Naive thymus-derived CD4-positive, alpha-beta T cell (primary cell): ENCODE data around the gene MARK3. TPM values are rescaled to one million over a fixed set of nuclear protein-coding genes. Genes with fewer than 3 reads are reported as not detected.

Experiments
- ATAC-seq: fragments of 150-1000 bp; cut with Tn5 transposase; 2 replicates; pipeline ENCODE4 v1.10.0; 2021; ENCODE audit warnings: mild to moderate bottlenecking, moderate library complexity
- CTCF ChIA-PET: fragments of 350-600 bp; sonication (Branson Sonifier 250); formaldehyde crosslinking; loops from one replicate; lab custom pipeline; 2021; ENCODE audit warnings: antibody characterized with exemption; lab: Charles Lee
- POLR2A ChIA-PET: fragments of 350-600 bp; sonication (Branson Sonifier 250); formaldehyde crosslinking; loops from one replicate; lab custom pipeline; 2021; ENCODE audit warnings: antibody characterized with exemption, inconsistent platforms; lab: Charles Lee
- DNase-seq, 9 donors: peaks; one replicate each; pipeline versions ENCODE4 v3.0.0 to v3.0.0-alpha.2; 2020 to 2022; ENCODE audit warnings: mixed read lengths in 1 of 9
- H3K27ac ChIP-seq: one replicate; pipeline ENCODE4 v1.7.0; 2013; ENCODE audit warnings: mild to moderate bottlenecking, low read depth, low read length, moderate library complexity
- H3K27me3 ChIP-seq, 2 donors: one replicate each; pipeline ENCODE4 v1.7.0; 2013; ENCODE audit warnings: low read length in 2 of 2, mild to moderate bottlenecking in 2 of 2, moderate library complexity in 2 of 2; ENCODE audit not compliant: control insufficient read depth in 2 of 2, insufficient read depth in 2 of 2
- H3K36me3 ChIP-seq, 3 experiments: 1 replicate in 2 of 3; 2 replicates in 1 of 3; pipeline ENCODE4 v1.7.0; 2013; ENCODE audit warnings: low read length in 3 of 3, mild to moderate bottlenecking in 3 of 3, moderate library complexity in 1 of 3; ENCODE audit not compliant: insufficient read depth in 3 of 3, control insufficient read depth in 2 of 3
- H3K4me1 ChIP-seq, 2 donors: one replicate each; pipeline ENCODE4 v1.7.0; 2013; ENCODE audit warnings: low read length in 2 of 2, mild to moderate bottlenecking in 2 of 2, moderate library complexity in 1 of 2; ENCODE audit not compliant: control insufficient read depth in 2 of 2, insufficient read depth in 2 of 2
- H3K4me3 ChIP-seq: 2 replicates; pipeline ENCODE4 v1.7.0; 2013; ENCODE audit warnings: mild to moderate bottlenecking, low read length
- H3K9me3 ChIP-seq, 3 experiments: 1 replicate in 2 of 3; 2 replicates in 1 of 3; pipeline ENCODE4 v1.7.0; 2013; ENCODE audit warnings: low read length in 3 of 3; ENCODE audit not compliant: control insufficient read depth in 2 of 3
- H3K27ac Mint-ChIP-seq, 9 donors: one replicate each; pipeline ENCODE4 v1.8.0; 2020 to 2022; ENCODE audit warnings: mixed read lengths in 9 of 9, mild to moderate bottlenecking in 8 of 9, moderate library complexity in 5 of 9, inconsistent platforms in 2 of 9
- H3K27me3 Mint-ChIP-seq, 5 donors: one replicate each; pipeline ENCODE4 v1.8.0; 2021 to 2022; ENCODE audit warnings: mixed read lengths in 5 of 5, mild to moderate bottlenecking in 1 of 5
- H3K36me3 Mint-ChIP-seq, 5 donors: one replicate each; pipeline ENCODE4 v1.8.0; 2020 to 2022; ENCODE audit warnings: mixed read lengths in 5 of 5, mild to moderate bottlenecking in 3 of 5, inconsistent platforms in 1 of 5
- H3K4me1 Mint-ChIP-seq, 7 donors: one replicate each; pipeline ENCODE4 v1.8.0; 2020 to 2022; ENCODE audit warnings: mixed read lengths in 7 of 7, mild to moderate bottlenecking in 3 of 7, inconsistent platforms in 1 of 7
- H3K4me3 Mint-ChIP-seq, 10 donors: one replicate each; pipeline ENCODE4 v1.8.0; 2020 to 2022; ENCODE audit warnings: mild to moderate bottlenecking in 10 of 10, mixed read lengths in 10 of 10, moderate library complexity in 6 of 10, inconsistent platforms in 2 of 10
- H3K9me3 Mint-ChIP-seq, 11 donors: one replicate each; pipeline ENCODE4 v1.8.0; 2020 to 2022; ENCODE audit warnings: mixed read lengths in 11 of 11, mild to moderate bottlenecking in 4 of 11, inconsistent platforms in 1 of 11, moderate library complexity in 1 of 11
- intact Hi-C, 2 donors: fragments of 100-400 bp; cut with micrococcal nuclease; formaldehyde crosslinking; loops; one replicate each; pipeline ENCODE4 v1.15.1; 2023
- polyA plus RNA-seq, 2 donors: library from polyadenylated mRNA; unstranded; fragments of 300-500 nt; fragmentation: Illumina TruSeq; gene quantifications; one replicate each; pipeline ENCODE4 v1.2.3, GENCODE V29; 2021
- total RNA-seq, 6 experiments: library from RNA in 5 of 6; stranded (reverse) in 5 of 6; gene quantifications; 1 replicate in 5 of 6; 2 replicates in 1 of 6; pipeline ENCODE4 v1.2.3 and lab custom pipeline; 2021 to 2026

The MARK3 gene
- total and polyA plus RNA-seq, 7 experiments from 2014 or later = 28.2 to 133 (median 100) TPM

DNA sequence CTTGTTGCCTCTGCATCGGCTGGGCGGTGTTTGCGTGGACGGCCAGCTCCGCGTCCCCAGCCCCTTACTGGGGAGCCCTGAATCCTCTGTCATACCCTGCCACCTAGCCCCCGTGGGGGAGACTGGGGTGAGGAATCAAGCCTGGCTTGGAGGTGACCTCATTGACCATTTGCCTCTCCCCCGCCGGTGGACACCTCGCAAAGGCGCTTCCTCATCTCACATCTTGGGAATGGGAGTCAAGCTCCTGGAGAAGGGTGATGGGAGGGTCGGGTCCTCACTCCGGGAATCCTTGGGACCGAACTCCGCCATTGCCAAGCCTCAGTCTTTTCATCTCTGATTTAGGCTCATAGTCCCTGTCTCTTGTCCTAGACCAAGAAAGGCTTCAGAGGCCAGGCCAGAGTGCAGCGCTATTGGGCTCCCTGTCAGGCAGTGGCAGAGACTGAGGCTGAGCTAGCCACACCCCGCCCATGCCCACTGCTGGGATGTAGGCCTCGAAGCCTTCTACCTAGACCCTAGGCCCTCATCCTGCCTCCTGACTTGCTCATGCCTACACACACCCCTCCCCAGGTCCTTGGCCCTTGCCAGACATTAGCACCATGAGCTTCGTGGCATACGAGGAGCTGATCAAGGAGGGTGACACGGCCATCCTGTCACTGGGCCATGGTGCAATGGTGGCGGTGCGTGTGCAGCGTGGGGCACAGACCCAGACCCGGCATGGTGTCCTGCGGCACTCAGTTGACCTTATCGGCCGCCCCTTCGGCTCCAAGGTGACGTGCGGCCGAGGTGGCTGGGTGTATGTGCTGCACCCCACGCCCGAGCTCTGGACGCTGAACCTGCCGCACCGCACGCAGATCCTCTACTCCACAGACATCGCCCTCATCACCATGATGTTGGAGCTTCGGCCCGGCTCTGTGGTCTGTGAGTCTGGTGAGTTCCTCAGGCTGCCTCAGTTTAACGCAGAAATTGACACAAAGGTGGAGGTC, 144.5 kb downstream of the MARK3 start:
- Mint-ChIP-seq H3K4me1 (peaks cover 30 to 39% (median 35%) of the 10 kb centered on the region in 7 donors), H3K27me3 (peaks cover 0 to 12% (median 0%) of the 10 kb centered on the region in 5 donors), H3K36me3 (no peaks in the 10 kb centered on the region), H3K9me3 (peaks cover 0 to 2% (median 0%) of the 10 kb centered on the region in 11 donors), H3K4me3 (peak overlapping the region; percentile 89 to 97 (median 95)), H3K27ac (peak overlapping the region; percentile 91 to 98 (median 95))
- POLR2A ChIA-PET = interaction anchor here (0.5 to 2.4 kb wide), 7 partner anchors 11 to 195 kb away, joined by 3 to 15 read pairs (median 4); partner anchors contain the start of genes BAG5, COA8 and EIF5
- peak overlapping the region; percentile 96 for H3K4me3 ChIP-seq
- no peaks in the 10 kb centered on the region for H3K9me3 ChIP-seq
- ATAC-seq = no peak
- H3K36me3 ChIP-seq = peaks cover 0 to 39% (median 0%) of the 10 kb centered on the region in 3 experiments
- CTCF ChIA-PET = interaction anchor here (1.4 to 1.8 kb wide), 2 partner anchors 11 to 17 kb away, joined by 5 to 12 read pairs; no protein-coding TSS in a partner anchor
- intact Hi-C loops = loop anchor here (1.0 to 5.0 kb wide), 6 partner anchors 8 to 393 kb away; partner anchors contain the start of genes BAG5 (in 2 of the 2), COA8 (in 2 of the 2), EIF5 (in 1 of the 2) and KLC1 (in 1 of the 2)
- no peak for DNase-seq
- H3K27me3 ChIP-seq = no peaks in the 10 kb centered on the region
- H3K4me1 ChIP-seq = peaks cover 19 to 21% of the 10 kb centered on the region in 2 donors
- peak overlapping the region; percentile 81 for H3K27ac ChIP-seq

DNA sequence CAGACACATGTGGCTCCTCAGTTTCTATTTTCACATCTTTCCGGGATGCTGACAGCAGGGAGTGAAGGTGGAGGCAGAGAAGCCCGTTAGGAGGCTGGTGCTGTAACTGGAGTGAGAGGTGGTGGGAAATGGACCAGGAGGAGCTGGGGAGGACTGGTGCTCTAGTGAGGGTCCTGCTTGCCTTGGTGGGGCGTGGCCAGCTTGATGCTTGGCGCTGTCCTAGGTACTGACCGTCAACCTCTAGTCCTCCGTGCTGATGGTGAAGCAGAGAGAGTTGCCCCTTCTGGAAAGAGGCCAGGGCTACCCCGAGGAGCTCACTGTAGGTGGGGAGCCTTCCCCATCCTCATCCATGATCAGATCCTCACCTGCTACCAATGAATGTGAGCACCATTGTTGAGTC, 145.2 kb downstream of the MARK3 start:
- H3K36me3 Mint-ChIP-seq = no peaks in the 10 kb centered on the region
- no peaks in the 10 kb centered on the region for H3K9me3 ChIP-seq
- H3K27ac Mint-ChIP-seq = peak overlapping the region in 6 of 9 donors; percentile 48 to 97 (median 94)
- intact Hi-C loops = no loop called here
- CTCF ChIA-PET = interaction anchor here (1.4 to 1.8 kb wide), 2 partner anchors 12 to 16 kb away, joined by 5 to 12 read pairs; no protein-coding TSS in a partner anchor
- no peaks in the 10 kb centered on the region for H3K27me3 ChIP-seq
- H3K9me3 Mint-ChIP-seq = peaks cover 0 to 2% (median 0%) of the 10 kb centered on the region in 11 donors
- POLR2A ChIA-PET = interaction anchor here (0.5 to 2.4 kb wide), 9 partner anchors 12 to 196 kb away, joined by 3 to 15 read pairs (median 3); partner anchors contain the start of genes BAG5, COA8 and EIF5
- no peak for DNase-seq
- peak overlapping the region; percentile 81 for H3K27ac ChIP-seq
- peaks cover 0 to 6% (median 0%) of the 10 kb centered on the region in 5 donors for H3K27me3 Mint-ChIP-seq
- peak overlapping the region; percentile 89 to 97 (median 95) for H3K4me3 Mint-ChIP-seq
- ATAC-seq = no peak
- peaks cover 30 to 39% (median 34%) of the 10 kb centered on the region in 7 donors for H3K4me1 Mint-ChIP-seq
- H3K4me1 ChIP-seq = peaks cover 19 to 21% of the 10 kb centered on the region in 2 donors
- no peak overlapping the region for H3K4me3 ChIP-seq
- peaks cover 0 to 46% (median 0%) of the 10 kb centered on the region in 3 experiments for H3K36me3 ChIP-seq

DNA sequence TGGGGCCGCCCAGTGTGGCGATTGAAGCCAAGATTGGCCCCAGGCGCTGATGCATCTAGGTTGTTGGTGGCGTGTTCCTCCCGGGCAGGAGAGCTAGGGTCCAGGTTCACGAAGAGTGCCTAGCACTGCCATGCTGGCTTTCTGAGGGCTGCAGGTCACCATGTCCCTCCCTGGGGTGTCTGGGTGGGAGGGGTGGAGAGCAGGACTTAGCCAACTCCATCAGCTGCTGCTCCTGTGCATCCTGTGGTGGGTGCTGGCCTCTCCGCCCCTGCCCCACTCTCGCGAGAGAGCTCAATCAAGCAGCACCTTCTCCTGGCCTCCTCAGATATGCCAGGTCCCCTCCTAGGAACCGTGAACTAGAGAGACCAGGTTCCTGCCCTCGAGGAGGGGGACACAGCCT, 145.6 kb downstream of the MARK3 start:
- H3K4me3 ChIP-seq = no peak overlapping the region
- POLR2A ChIA-PET = interaction anchor here (0.8 to 2.4 kb wide), 4 partner anchors 12 to 196 kb away, joined by 3 to 15 read pairs (median 4); partner anchors contain the start of genes BAG5, COA8 and EIF5
- CTCF ChIA-PET = interaction anchor here (1.4 kb wide), 1 partner anchor 12 kb away, joined by 5 read pairs; no protein-coding TSS in a partner anchor
- no peaks in the 10 kb centered on the region for H3K27me3 ChIP-seq
- peaks cover 0 to 50% (median 0%) of the 10 kb centered on the region in 3 experiments for H3K36me3 ChIP-seq
- Mint-ChIP-seq H3K9me3 (peaks cover 0 to 2% (median 0%) of the 10 kb centered on the region in 11 donors), H3K27me3 (peaks cover 0 to 1% (median 0%) of the 10 kb centered on the region in 5 donors), H3K27ac (peak overlapping the region in 3 of 9 donors; percentile 94 to 96 (median 95)), H3K4me3 (peak overlapping the region; percentile 89 to 97 (median 95)), H3K36me3 (no peaks in the 10 kb centered on the region), H3K4me1 (peaks cover 30 to 35% (median 33%) of the 10 kb centered on the region in 7 donors)
- DNase-seq = no peak
- no peak overlapping the region for H3K27ac ChIP-seq
- peaks cover 19 to 21% of the 10 kb centered on the region in 2 donors for H3K4me1 ChIP-seq
- no peaks in the 10 kb centered on the region for H3K9me3 ChIP-seq
- intact Hi-C loops = no loop called here
- no peak for ATAC-seq

DNA sequence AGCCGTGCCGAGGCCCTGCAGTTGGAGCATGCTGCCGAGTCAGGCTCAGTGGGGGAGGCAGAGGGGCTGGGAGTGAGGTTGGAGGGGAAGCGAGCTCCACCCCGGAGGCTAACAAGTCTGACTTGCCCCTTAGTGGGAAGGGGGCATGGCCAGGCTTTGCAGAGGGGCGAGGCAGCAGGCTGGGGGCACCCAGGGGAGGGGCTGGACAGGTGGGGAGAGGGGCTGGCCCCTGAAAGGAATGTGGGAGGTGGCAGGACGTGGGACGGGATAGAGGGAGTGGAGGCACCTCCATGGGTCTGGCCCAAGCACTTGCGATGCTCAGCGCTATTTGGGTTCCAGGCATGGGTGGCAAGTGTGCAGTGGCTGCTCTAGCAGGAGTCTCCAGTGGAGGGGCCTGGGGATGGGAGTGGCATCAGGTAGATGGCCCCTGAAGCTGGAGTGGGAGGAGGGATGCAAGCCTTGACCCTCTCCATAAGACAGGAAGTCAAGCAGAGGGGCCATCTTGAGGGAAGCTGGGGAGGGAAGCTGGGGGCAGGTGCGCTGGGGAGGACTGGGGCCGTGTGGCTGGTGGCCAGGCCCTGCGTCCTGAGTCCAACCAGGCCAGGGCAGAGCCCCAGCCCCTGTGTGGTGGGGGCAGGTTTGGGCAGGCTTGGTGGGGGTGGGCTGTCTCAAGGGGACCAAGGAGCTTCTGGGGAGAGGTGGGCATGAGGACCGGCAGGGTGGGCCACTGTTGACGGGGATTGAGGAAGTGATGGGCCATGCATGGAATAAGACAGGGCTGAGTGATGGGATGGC, 146.4 kb downstream of the MARK3 start:
- POLR2A ChIA-PET = interaction anchor here (0.6 to 2.4 kb wide), 4 partner anchors 13 to 379 kb away, joined by 3 to 15 read pairs (median 3); partner anchors contain the start of gene EIF5
- H3K27ac Mint-ChIP-seq = peak overlapping the region in 3 of 9 donors; percentile 26 to 74 (median 28)

DNA sequence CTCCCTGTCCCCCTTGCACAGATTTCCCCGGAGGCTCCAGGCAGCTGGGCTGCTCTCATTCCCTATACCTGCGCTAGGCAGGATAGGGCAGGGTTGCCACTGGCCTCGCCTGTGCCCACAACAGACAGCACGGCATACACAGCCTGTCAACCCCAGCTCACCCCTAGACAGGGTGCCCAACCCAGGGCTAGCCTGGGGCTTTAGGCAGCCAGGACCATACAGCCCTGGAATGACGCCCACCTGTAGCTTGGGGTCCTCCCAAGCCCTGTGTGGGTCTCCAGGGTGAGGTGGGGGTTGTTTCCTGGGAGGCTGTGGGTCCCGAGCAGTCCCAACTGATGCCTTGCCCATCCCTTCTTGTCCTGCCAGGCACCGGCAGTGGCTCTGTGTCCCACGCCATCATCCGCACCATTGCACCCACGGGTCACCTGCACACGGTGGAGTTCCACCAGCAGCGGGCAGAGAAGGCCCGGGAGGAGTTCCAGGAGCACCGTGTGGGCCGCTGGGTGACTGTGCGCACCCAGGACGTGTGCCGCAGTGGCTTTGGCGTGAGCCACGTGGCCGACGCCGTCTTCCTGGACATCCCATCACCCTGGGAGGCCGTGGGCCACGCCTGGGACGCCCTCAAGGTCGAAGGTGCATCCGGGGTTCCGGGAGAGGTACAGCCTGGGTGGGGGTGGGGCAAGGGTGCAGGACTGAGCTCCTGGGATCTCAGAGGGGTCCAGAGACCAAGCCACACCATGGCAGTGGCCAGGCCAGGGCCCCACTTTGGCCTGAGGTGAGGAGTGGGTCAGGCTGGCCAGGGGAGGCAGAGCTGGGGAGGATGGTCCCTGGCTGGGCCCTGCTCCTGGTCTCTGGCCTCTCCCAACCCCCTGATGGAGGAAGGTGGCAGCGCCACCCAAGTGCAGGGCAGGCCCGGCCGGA, 147.3 kb downstream of the MARK3 start:
- H3K9me3 Mint-ChIP-seq = peaks cover 0 to 2% (median 0%) of the 10 kb centered on the region in 11 donors
- CTCF ChIA-PET = interaction anchor here (1.3 kb wide), 1 partner anchor 11 kb away, joined by 4 read pairs; no protein-coding TSS in a partner anchor

More for the DNA sequence above, 146.4 kb downstream of the MARK3 start:
- H3K4me3 Mint-ChIP-seq = peak overlapping the region in 8 of 10 donors; percentile 6 to 95 (median 42)
- no peak for DNase-seq
- Histone ChIP-seq H3K4me1 (peaks cover 19 to 21% of the 10 kb centered on the region in 2 donors), H3K36me3 (peaks cover 0 to 52% (median 0%) of the 10 kb centered on the region in 3 experiments), H3K27me3 (no peaks in the 10 kb centered on the region), H3K27ac (no peak overlapping the region), H3K4me3 (no peak overlapping the region), H3K9me3 (no peaks in the 10 kb centered on the region)
- H3K4me1 Mint-ChIP-seq = peaks cover 30 to 34% (median 32%) of the 10 kb centered on the region in 7 donors
- CTCF ChIA-PET = no interaction called here
- intact Hi-C loops = no loop called here
- no peaks in the 10 kb centered on the region for H3K36me3 Mint-ChIP-seq
- H3K27me3 Mint-ChIP-seq = no peaks in the 10 kb centered on the region
- ATAC-seq = no peak
- H3K9me3 Mint-ChIP-seq = peaks cover 0 to 2% (median 0%) of the 10 kb centered on the region in 11 donors

More for the DNA sequence above, 147.3 kb downstream of the MARK3 start:
- ATAC-seq (no peak), DNase-seq (no peak)
- H3K27me3 ChIP-seq = no peaks in the 10 kb centered on the region
- H3K9me3 ChIP-seq = no peaks in the 10 kb centered on the region
- Mint-ChIP-seq H3K4me1 (peaks cover 24 to 30% (median 28%) of the 10 kb centered on the region in 7 donors), H3K36me3 (no peaks in the 10 kb centered on the region), H3K27me3 (no peaks in the 10 kb centered on the region), H3K27ac (peak overlapping the region in 1 of 9 donors; percentile 28), H3K4me3 (peak overlapping the region in 2 of 10 donors; percentile 6 to 41)
- peaks cover 19 to 21% of the 10 kb centered on the region in 2 donors for H3K4me1 ChIP-seq
- H3K4me3 ChIP-seq = no peak overlapping the region
- H3K36me3 ChIP-seq = peaks cover 0 to 52% (median 0%) of the 10 kb centered on the region in 3 experiments
- H3K27ac ChIP-seq = no peak overlapping the region
- intact Hi-C loops = no loop called here
- POLR2A ChIA-PET = interaction anchor here (0.6 kb wide), 1 partner anchor 378 kb away, joined by 3 read pairs; no protein-coding TSS in a partner anchor
